HEK293T (cell line): ENCODE data around the gene ALOX15.
"Not testable (repeated sequence)": the region's sequence is repeated elsewhere in the genome, so short reads cannot be mapped to it uniquely, and the experiment has no call there.

ENCODE experiments used
- BHLHE40 ChIP-seq: fragments of 450-650 bp; IDR thresholded peaks from 2 replicates; pipeline ENCODE4 v1.6.1; 2016; ENCODE audit warnings: mild to moderate bottlenecking, moderate library complexity, borderline replicate concordance
- ELF4 ChIP-seq: fragments of 450-650 bp; IDR thresholded peaks from 2 replicates; pipeline ENCODE4 v1.6.1; 2017; ENCODE audit warnings: antibody characterized with exemption
- FOXA1 ChIP-seq: fragments of 450-650 bp; IDR thresholded peaks from 2 replicates; pipeline ENCODE4 v1.6.1; 2016; ENCODE audit warnings: mild to moderate bottlenecking
- FOXK2 ChIP-seq: fragments of 450-650 bp; IDR thresholded peaks from 2 replicates; pipeline ENCODE4 v1.6.1; 2016; ENCODE audit warnings: mild to moderate bottlenecking
- FOXM1 ChIP-seq: fragments of 450-650 bp; IDR thresholded peaks from 2 replicates; pipeline ENCODE4 v1.6.1; 2017; ENCODE audit warnings: mild to moderate bottlenecking, borderline replicate concordance
- L3MBTL2 ChIP-seq: fragments of 450-650 bp; conservative IDR thresholded peaks from 2 replicates; pipeline ENCODE4 v1.6.1; 2016; ENCODE audit warnings: mild to moderate bottlenecking
- NFRKB ChIP-seq: fragments of 450-650 bp; IDR thresholded peaks from 2 replicates; pipeline ENCODE4 v1.6.1; 2016; ENCODE audit warnings: mild to moderate bottlenecking, moderate library complexity
- SP1 ChIP-seq: fragments of 450-650 bp; IDR thresholded peaks from 2 replicates; pipeline ENCODE4 v1.6.1; 2017
- SUZ12 ChIP-seq: fragments of 450-650 bp; IDR thresholded peaks from 2 replicates; pipeline ENCODE4 v1.6.1; 2016; ENCODE audit warnings: mild to moderate bottlenecking
- TARDBP ChIP-seq: fragments of 450-650 bp; IDR thresholded peaks from 2 replicates; pipeline ENCODE4 v1.6.1; 2016
- ZNF384 ChIP-seq: fragments of 450-650 bp; IDR thresholded peaks from 2 replicates; pipeline ENCODE4 v1.6.1; 2016
- TF ChIP-seq, protein P1 (sequence below): fragments of 450-650 bp; IDR thresholded peaks from 2 replicates; pipeline ENCODE4 v1.6.1; 2016

DNA sequence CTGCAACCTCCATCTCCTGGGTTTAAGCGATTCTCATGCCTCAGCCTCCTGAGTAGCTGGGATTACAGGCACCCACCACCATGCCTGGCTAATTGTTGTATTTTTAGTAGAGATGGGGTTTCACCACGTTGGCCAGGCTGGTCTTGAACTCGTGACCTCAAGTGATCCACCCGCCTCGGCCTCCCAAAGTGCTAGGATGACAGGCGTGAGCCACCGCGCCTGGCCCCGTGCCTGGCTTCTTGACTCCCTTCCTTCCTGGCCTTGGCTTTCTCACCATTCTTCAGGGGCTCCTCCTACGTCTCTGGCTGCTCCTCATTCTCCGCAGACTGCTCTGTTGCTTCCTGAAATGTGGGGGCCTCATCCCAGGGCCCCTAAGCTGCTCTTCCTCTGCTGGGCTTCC, 51.4 kb downstream of the ALOX15 start:
- not testable (repeated sequence) for TF ChIP-seq BHLHE40, SP1, ZNF384, ELF4, TARDBP, L3MBTL2, SUZ12, NFRKB, FOXM1, FOXK2, FOXA1
- TF ChIP-seq, protein P1, sequence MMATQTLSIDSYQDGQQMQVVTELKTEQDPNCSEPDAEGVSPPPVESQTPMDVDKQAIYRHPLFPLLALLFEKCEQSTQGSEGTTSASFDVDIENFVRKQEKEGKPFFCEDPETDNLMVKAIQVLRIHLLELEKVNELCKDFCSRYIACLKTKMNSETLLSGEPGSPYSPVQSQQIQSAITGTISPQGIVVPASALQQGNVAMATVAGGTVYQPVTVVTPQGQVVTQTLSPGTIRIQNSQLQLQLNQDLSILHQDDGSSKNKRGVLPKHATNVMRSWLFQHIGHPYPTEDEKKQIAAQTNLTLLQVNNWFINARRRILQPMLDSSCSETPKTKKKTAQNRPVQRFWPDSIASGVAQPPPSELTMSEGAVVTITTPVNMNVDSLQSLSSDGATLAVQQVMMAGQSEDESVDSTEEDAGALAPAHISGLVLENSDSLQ, result not testable (repeated sequence)
